Stimulated activated memory B cell treated with anti-CD40 and anti-IgM and Interleukin-4, amounts not matched to agents 10 μg/mL and 1 μg/mL and 100 μg/mL, for 72 hours (primary cell): ENCODE measurements around the gene ARHGAP19.

ENCODE experiments used
- ATAC-seq: fragments of 150-1000 bp; cut with Tn5 transposase; 2 replicates; pipeline ENCODE4 v1.10.0; 2021
- H3K27ac Mint-ChIP-seq: one replicate; pipeline ENCODE4 v1.8.0; 2022; ENCODE audit warnings: mild to moderate bottlenecking, mixed read lengths
- H3K27me3 Mint-ChIP-seq: one replicate; pipeline ENCODE4 v1.8.0; 2022; ENCODE audit warnings: mixed read lengths
- H3K36me3 Mint-ChIP-seq: one replicate; pipeline ENCODE4 v1.8.0; 2022; ENCODE audit warnings: mixed read lengths
- H3K4me1 Mint-ChIP-seq: one replicate; pipeline ENCODE4 v1.8.0; 2022; ENCODE audit warnings: mixed read lengths
- H3K4me3 Mint-ChIP-seq: one replicate; pipeline ENCODE4 v1.8.0; 2022; ENCODE audit warnings: mild to moderate bottlenecking, moderate library complexity, mixed read lengths
- H3K9me3 Mint-ChIP-seq: one replicate; pipeline ENCODE4 v1.8.0; 2022; ENCODE audit warnings: mixed read lengths

The ARHGAP19 gene

GRCh38 chr10:97292097-97292861, at the start of gene ARHGAP19:
TSS of gene ARHGAP19 (minus strand) at chr10:97292637. CDS start at chr10:97292627, 10 bp downstream.
- Mint-ChIP-seq H3K9me3 (no peaks in the 10 kb centered on the region), H3K4me3 (peak within 1 kb of the TSS; percentile 83), H3K4me1 (peaks cover 26% of the 10 kb centered on the region), H3K27ac (peak within 1 kb of the TSS; percentile 83), H3K27me3 (peaks cover 9% of the 10 kb centered on the region), H3K36me3 (no peaks in the 10 kb centered on the region)
- ATAC-seq, result peak; percentile 100

GRCh38 chr10:97341416-97341815, 49.0 kb upstream of the ARHGAP19 start:
- H3K27ac Mint-ChIP-seq, result no peak overlapping the region
- H3K36me3 Mint-ChIP-seq, result no peaks in the 10 kb centered on the region
- no peak overlapping the region for H3K4me3 Mint-ChIP-seq
- ATAC-seq, result no peak
- no peaks in the 10 kb centered on the region for H3K9me3 Mint-ChIP-seq
- no peaks in the 10 kb centered on the region for H3K27me3 Mint-ChIP-seq
- H3K4me1 Mint-ChIP-seq, result peaks cover 5% of the 10 kb centered on the region

- no peak overlapping the region for H3K27ac Mint-ChIP-seq
- no peak for ATAC-seq
- no peaks in the 10 kb centered on the region for H3K9me3 Mint-ChIP-seq
- H3K4me3 Mint-ChIP-seq, result no peak overlapping the region
- H3K36me3 Mint-ChIP-seq, result no peaks in the 10 kb centered on the region
- H3K4me1 Mint-ChIP-seq, result peaks cover 16% of the 10 kb centered on the region
- no peaks in the 10 kb centered on the region for H3K27me3 Mint-ChIP-seq
Observed at GRCh38 chr10:97338041-97338440, 45.6 kb upstream of the ARHGAP19 start.

GRCh38 chr10:97336942-97337831, 44.8 kb upstream of the ARHGAP19 start:
- Mint-ChIP-seq H3K36me3 (no peaks in the 10 kb centered on the region), H3K9me3 (no peaks in the 10 kb centered on the region), H3K27ac (no peak overlapping the region), H3K4me1 (peaks cover 25% of the 10 kb centered on the region), H3K4me3 (no peak overlapping the region), H3K27me3 (no peaks in the 10 kb centered on the region)
- no peak for ATAC-seq

GRCh38 chr10:97336446-97336845, 44.0 kb upstream of the ARHGAP19 start:
- Mint-ChIP-seq H3K27ac (no peak overlapping the region), H3K4me3 (no peak overlapping the region), H3K9me3 (no peaks in the 10 kb centered on the region), H3K36me3 (no peaks in the 10 kb centered on the region), H3K27me3 (no peaks in the 10 kb centered on the region), H3K4me1 (peaks cover 31% of the 10 kb centered on the region)
- no peak for ATAC-seq

- H3K4me3 Mint-ChIP-seq, result peak overlapping the region; percentile 41
- no peaks in the 10 kb centered on the region for H3K9me3 Mint-ChIP-seq
- ATAC-seq, result no peak
- H3K27ac Mint-ChIP-seq, result no peak overlapping the region
- peaks cover 36% of the 10 kb centered on the region for H3K4me1 Mint-ChIP-seq
- no peaks in the 10 kb centered on the region for H3K36me3 Mint-ChIP-seq
- H3K27me3 Mint-ChIP-seq, result no peaks in the 10 kb centered on the region
Observed at GRCh38 chr10:97336006-97336405, 43.6 kb upstream of the ARHGAP19 start.

- Mint-ChIP-seq H3K9me3 (no peaks in the 10 kb centered on the region), H3K27ac (peak overlapping the region; percentile 85), H3K4me1 (peaks cover 38% of the 10 kb centered on the region), H3K27me3 (no peaks in the 10 kb centered on the region), H3K36me3 (peaks cover under 1% of the 10 kb centered on the region), H3K4me3 (peak overlapping the region; percentile 80)
- ATAC-seq, result peak; percentile 1
Observed at GRCh38 chr10:97335188-97335619, 42.8 kb upstream of the ARHGAP19 start.

GRCh38 chr10:97334370-97335175, 42.1 kb upstream of the ARHGAP19 start, which contains the start of gene FRAT2:
TSS of gene FRAT2 (minus strand) at chr10:97334729. CDS start at chr10:97334572, 157 bp downstream.
- ATAC-seq, result peak; percentile 94
- Mint-ChIP-seq H3K4me1 (peaks cover 44% of the 10 kb centered on the region), H3K27me3 (no peaks in the 10 kb centered on the region), H3K9me3 (no peaks in the 10 kb centered on the region), H3K36me3 (peaks cover 5% of the 10 kb centered on the region), H3K4me3 (peak within 1 kb of the TSS; percentile 86), H3K27ac (peak within 1 kb of the TSS; percentile 85)

- peaks cover 5% of the 10 kb centered on the region for H3K36me3 Mint-ChIP-seq
- H3K27ac Mint-ChIP-seq, result peak overlapping the region; percentile 85
- no peaks in the 10 kb centered on the region for H3K27me3 Mint-ChIP-seq
- peak overlapping the region; percentile 86 for H3K4me3 Mint-ChIP-seq
- peak; percentile 61 for ATAC-seq
- H3K4me1 Mint-ChIP-seq, result peaks cover 45% of the 10 kb centered on the region
- H3K9me3 Mint-ChIP-seq, result no peaks in the 10 kb centered on the region
Observed at GRCh38 chr10:97333601-97334369, 41.3 kb upstream of the ARHGAP19 start.

- Mint-ChIP-seq H3K36me3 (peaks cover 9% of the 10 kb centered on the region), H3K27me3 (no peaks in the 10 kb centered on the region), H3K27ac (peak overlapping the region; percentile 85), H3K9me3 (no peaks in the 10 kb centered on the region), H3K4me1 (peaks cover 45% of the 10 kb centered on the region), H3K4me3 (peak overlapping the region; percentile 86)
- no peak for ATAC-seq
Observed at GRCh38 chr10:97333351-97333600, 40.8 kb upstream of the ARHGAP19 start.

GRCh38 chr10:97332591-97333350, 40.3 kb upstream of the ARHGAP19 start:
- H3K9me3 Mint-ChIP-seq, result no peaks in the 10 kb centered on the region
- peak overlapping the region; percentile 85 for H3K27ac Mint-ChIP-seq
- H3K27me3 Mint-ChIP-seq, result no peaks in the 10 kb centered on the region
- no peak for ATAC-seq
- peaks cover 14% of the 10 kb centered on the region for H3K36me3 Mint-ChIP-seq
- peaks cover 45% of the 10 kb centered on the region for H3K4me1 Mint-ChIP-seq
- H3K4me3 Mint-ChIP-seq, result peak overlapping the region; percentile 86

- Mint-ChIP-seq H3K4me3 (peak overlapping the region; percentile 19), H3K27ac (no peak overlapping the region), H3K4me1 (peaks cover 42% of the 10 kb centered on the region), H3K9me3 (no peaks in the 10 kb centered on the region), H3K27me3 (no peaks in the 10 kb centered on the region), H3K36me3 (peaks cover 15% of the 10 kb centered on the region)
- ATAC-seq, result no peak
Observed at GRCh38 chr10:97331153-97331703, 38.8 kb upstream of the ARHGAP19 start.

GRCh38 chr10:97329766-97330165, 37.3 kb upstream of the ARHGAP19 start:
- Mint-ChIP-seq H3K36me3 (peaks cover 15% of the 10 kb centered on the region), H3K27me3 (no peaks in the 10 kb centered on the region), H3K4me3 (no peak overlapping the region), H3K27ac (no peak overlapping the region), H3K9me3 (no peaks in the 10 kb centered on the region), H3K4me1 (peaks cover 45% of the 10 kb centered on the region)
- ATAC-seq, result no peak
